Activated CD8-positive, alpha-beta T cell treated with anti-CD3 and anti-CD28 coated beads, Interleukin-2, amount 10 ng/mL, durations not matched to agents 7 days and 5 days (primary cell): ENCODE measurements around the gene PHC2. TPM values are rescaled to one million over a fixed set of nuclear protein-coding genes. Genes with fewer than 3 reads are reported as not detected.

Source experiments
- ATAC-seq: fragments of 150-1000 bp; cut with Tn5 transposase; one replicate; pipeline ENCODE4 v1.10.0; 2021; ENCODE audit warnings: moderate library complexity
- CTCF ChIA-PET: fragments of 350-600 bp; sonication (Branson Sonifier 250); formaldehyde crosslinking; loops from one replicate; lab custom pipeline; 2021; ENCODE audit warnings: antibody characterized with exemption; lab: Charles Lee
- POLR2A ChIA-PET: fragments of 350-600 bp; sonication (Branson Sonifier 250); formaldehyde crosslinking; loops from one replicate; lab custom pipeline; 2021; ENCODE audit warnings: antibody characterized with exemption; lab: Charles Lee
- DNase-seq: peaks from one replicate; pipeline ENCODE4 v3.0.0-alpha.2; 2020
- H3K27ac Mint-ChIP-seq: one replicate; pipeline ENCODE4 v1.8.0; 2021; ENCODE audit warnings: mild to moderate bottlenecking, mixed read lengths
- H3K27me3 Mint-ChIP-seq: one replicate; pipeline ENCODE4 v1.8.0; 2021; ENCODE audit warnings: low read depth, mixed read lengths
- H3K36me3 Mint-ChIP-seq: one replicate; pipeline ENCODE4 v1.8.0; 2021; ENCODE audit warnings: low read depth, mixed read lengths
- H3K4me1 Mint-ChIP-seq: one replicate; pipeline ENCODE4 v1.8.0; 2021; ENCODE audit warnings: low read depth, mixed read lengths
- H3K4me3 Mint-ChIP-seq: one replicate; pipeline ENCODE4 v1.8.0; 2021; ENCODE audit warnings: mild to moderate bottlenecking, mixed read lengths
- H3K9me3 Mint-ChIP-seq: one replicate; pipeline ENCODE4 v1.8.0; 2022; ENCODE audit warnings: mixed read lengths; ENCODE audit not compliant: insufficient read depth
- total RNA-seq, 2 experiments: library from RNA; stranded (reverse); gene quantifications; one replicate each; pipeline ENCODE4 v1.2.3, GENCODE V29; 2021

Gene PHC2
- total RNA-seq, 2 experiments from 2014 or later: 40.3 to 42.2 TPM

- ChIA-PET CTCF (no interaction called here), POLR2A (no interaction called here)
- no peak for DNase-seq
- Mint-ChIP-seq H3K9me3 (no peaks in the 10 kb centered on the region), H3K36me3 (peaks cover 42% of the 10 kb centered on the region), H3K27me3 (no peaks in the 10 kb centered on the region), H3K4me1 (peaks cover 52% of the 10 kb centered on the region), H3K27ac (no peak overlapping the region), H3K4me3 (no peak overlapping the region)
- no peak for ATAC-seq
These were observed 87.4 kb downstream of the PHC2 start for GRCh38 chr1:33343539-33343938.

- Mint-ChIP-seq H3K36me3 (peaks cover 34% of the 10 kb centered on the region), H3K27me3 (no peaks in the 10 kb centered on the region), H3K9me3 (no peaks in the 10 kb centered on the region), H3K4me1 (peaks cover 38% of the 10 kb centered on the region), H3K4me3 (no peak overlapping the region), H3K27ac (no peak overlapping the region)
- DNase-seq (no peak), ATAC-seq (no peak)
- ChIA-PET POLR2A (interaction anchor here (0.8 kb wide), 1 partner anchor 8 kb away, joined by 3 read pairs; no protein-coding TSS in a partner anchor), CTCF (interaction anchor here (1.3 kb wide), 2 partner anchors 10 to 129 kb away, joined by 3 to 6 read pairs; no protein-coding TSS in a partner anchor)
These were observed 88.7 kb downstream of the PHC2 start for GRCh38 chr1:33342041-33342723.

GRCh38 chr1:33341190-33341589 lies 89.7 kb downstream of the PHC2 start:
- peaks cover 24% of the 10 kb centered on the region for H3K36me3 Mint-ChIP-seq
- no peaks in the 10 kb centered on the region for H3K27me3 Mint-ChIP-seq
- H3K9me3 Mint-ChIP-seq: no peaks in the 10 kb centered on the region
- no peak overlapping the region for H3K4me3 Mint-ChIP-seq
- POLR2A ChIA-PET: no interaction called here
- no peak for ATAC-seq
- CTCF ChIA-PET: no interaction called here
- no peak overlapping the region for H3K27ac Mint-ChIP-seq
- no peak for DNase-seq
- peaks cover 28% of the 10 kb centered on the region for H3K4me1 Mint-ChIP-seq

- H3K4me1 Mint-ChIP-seq: peaks cover 31% of the 10 kb centered on the region
- peaks cover 24% of the 10 kb centered on the region for H3K36me3 Mint-ChIP-seq
- H3K4me3 Mint-ChIP-seq: no peak overlapping the region
These were observed 91.5 kb downstream of the PHC2 start for GRCh38 chr1:33339413-33339812.

GRCh38 chr1:33338440-33339211 lies 92.3 kb downstream of the PHC2 start:
- H3K4me3 Mint-ChIP-seq: no peak overlapping the region
- ChIA-PET CTCF (interaction anchor here (1.0 to 2.5 kb wide), 2 partner anchors 9 to 43 kb away, joined by 3 to 13 read pairs; no protein-coding TSS in a partner anchor), POLR2A (no interaction called here)
- ATAC-seq: no peak
- no peak for DNase-seq
- H3K4me1 Mint-ChIP-seq: peaks cover 23% of the 10 kb centered on the region
- no peaks in the 10 kb centered on the region for H3K27me3 Mint-ChIP-seq
- no peaks in the 10 kb centered on the region for H3K9me3 Mint-ChIP-seq
- peaks cover 22% of the 10 kb centered on the region for H3K36me3 Mint-ChIP-seq
- no peak overlapping the region for H3K27ac Mint-ChIP-seq

More at GRCh38 chr1:33339413-33339812, 91.5 kb downstream of the PHC2 start:
- ATAC-seq (no peak), DNase-seq (no peak)
- Mint-ChIP-seq H3K9me3 (no peaks in the 10 kb centered on the region), H3K27ac (no peak overlapping the region), H3K27me3 (no peaks in the 10 kb centered on the region)
- POLR2A ChIA-PET: no interaction called here
- CTCF ChIA-PET: interaction anchor here (1.0 to 2.5 kb wide), 2 partner anchors 8 to 43 kb away, joined by 3 to 13 read pairs; no protein-coding TSS in a partner anchor

- H3K36me3 Mint-ChIP-seq: peaks cover 20% of the 10 kb centered on the region
- H3K27ac Mint-ChIP-seq: no peak overlapping the region
- CTCF ChIA-PET: interaction anchor here (1.0 to 2.5 kb wide), 2 partner anchors 10 to 42 kb away, joined by 3 to 13 read pairs; no protein-coding TSS in a partner anchor
These were observed 92.9 kb downstream of the PHC2 start for GRCh38 chr1:33338048-33338439.

GRCh38 chr1:33337441-33337840 lies 93.5 kb downstream of the PHC2 start:
- ATAC-seq: no peak

More at GRCh38 chr1:33338048-33338439, 92.9 kb downstream of the PHC2 start:
- no peaks in the 10 kb centered on the region for H3K9me3 Mint-ChIP-seq
- H3K4me3 Mint-ChIP-seq: no peak overlapping the region
- H3K4me1 Mint-ChIP-seq: peaks cover 21% of the 10 kb centered on the region
- no peaks in the 10 kb centered on the region for H3K27me3 Mint-ChIP-seq
- no peak for DNase-seq
- POLR2A ChIA-PET: no interaction called here
- no peak for ATAC-seq

GRCh38 chr1:33336580-33336979 lies 94.3 kb downstream of the PHC2 start:
- no peaks in the 10 kb centered on the region for H3K27me3 Mint-ChIP-seq
- CTCF ChIA-PET: interaction anchor here (0.7 to 3.3 kb wide), 4 partner anchors 14 to 41 kb away, joined by 3 to 13 read pairs (median 3); no protein-coding TSS in a partner anchor
- DNase-seq (no peak), ATAC-seq (no peak)
- peaks cover 26% of the 10 kb centered on the region for H3K36me3 Mint-ChIP-seq
- H3K4me1 Mint-ChIP-seq: peaks cover 21% of the 10 kb centered on the region
- POLR2A ChIA-PET: no interaction called here
- no peaks in the 10 kb centered on the region for H3K9me3 Mint-ChIP-seq
- no peak overlapping the region for H3K4me3 Mint-ChIP-seq
- no peak overlapping the region for H3K27ac Mint-ChIP-seq

More at GRCh38 chr1:33337441-33337840, 93.5 kb downstream of the PHC2 start:
- peaks cover 21% of the 10 kb centered on the region for H3K4me1 Mint-ChIP-seq
- H3K27me3 Mint-ChIP-seq: no peaks in the 10 kb centered on the region
- no peaks in the 10 kb centered on the region for H3K9me3 Mint-ChIP-seq
- CTCF ChIA-PET: interaction anchor here (1.2 to 3.3 kb wide), 2 partner anchors 39 to 42 kb away, joined by 3 to 13 read pairs; no protein-coding TSS in a partner anchor
- H3K27ac Mint-ChIP-seq: no peak overlapping the region
- peaks cover 22% of the 10 kb centered on the region for H3K36me3 Mint-ChIP-seq
- no peak overlapping the region for H3K4me3 Mint-ChIP-seq
- POLR2A ChIA-PET: no interaction called here
- no peak for DNase-seq

- ChIA-PET CTCF (interaction anchor here (3.3 kb wide), 1 partner anchor 39 kb away, joined by 13 read pairs; no protein-coding TSS in a partner anchor), POLR2A (no interaction called here)
- no peaks in the 10 kb centered on the region for H3K27me3 Mint-ChIP-seq
- DNase-seq: no peak
- ATAC-seq: no peak
- H3K4me3 Mint-ChIP-seq: no peak overlapping the region
- peak overlapping the region; percentile 58 for H3K27ac Mint-ChIP-seq
- H3K9me3 Mint-ChIP-seq: no peaks in the 10 kb centered on the region
- peaks cover 25% of the 10 kb centered on the region for H3K36me3 Mint-ChIP-seq
- peaks cover 12% of the 10 kb centered on the region for H3K4me1 Mint-ChIP-seq
These were observed 95.9 kb downstream of the PHC2 start for GRCh38 chr1:33335020-33335419.

GRCh38 chr1:33334081-33334552 lies 96.8 kb downstream of the PHC2 start:
- no peaks in the 10 kb centered on the region for H3K9me3 Mint-ChIP-seq
- no peak for DNase-seq

GRCh38 chr1:33332881-33333280 lies 98.0 kb downstream of the PHC2 start:
- ChIA-PET CTCF (interaction anchor here (1.6 kb wide), 1 partner anchor 38 kb away, joined by 3 read pairs; no protein-coding TSS in a partner anchor), POLR2A (no interaction called here)
- peaks cover 10% of the 10 kb centered on the region for H3K4me1 Mint-ChIP-seq
- H3K4me3 Mint-ChIP-seq: no peak overlapping the region
- peaks cover 42% of the 10 kb centered on the region for H3K36me3 Mint-ChIP-seq
- ATAC-seq (no peak), DNase-seq (no peak)
- H3K9me3 Mint-ChIP-seq: no peaks in the 10 kb centered on the region
- no peaks in the 10 kb centered on the region for H3K27me3 Mint-ChIP-seq
- H3K27ac Mint-ChIP-seq: no peak overlapping the region

More at GRCh38 chr1:33334081-33334552, 96.8 kb downstream of the PHC2 start:
- POLR2A ChIA-PET: no interaction called here
- Mint-ChIP-seq H3K27me3 (no peaks in the 10 kb centered on the region), H3K27ac (no peak overlapping the region), H3K4me3 (no peak overlapping the region), H3K36me3 (peaks cover 31% of the 10 kb centered on the region), H3K4me1 (peaks cover 10% of the 10 kb centered on the region)
- ATAC-seq: no peak
- CTCF ChIA-PET: interaction anchor here (1.6 kb wide), 1 partner anchor 39 kb away, joined by 3 read pairs; no protein-coding TSS in a partner anchor
